Liver (tissue), 3 donors: ENCODE data around the gene CTNNA2.

Source experiments
- ATF3 ChIP-seq: IDR thresholded peaks from 2 replicates; pipeline ENCODE4 v1.6.1; 2016; ENCODE audit warnings: antibody characterized with exemption
- CTCF ChIP-seq: fragments of 150-350 bp; IDR thresholded peaks from 2 replicates; pipeline ENCODE4 v1.5.1; 2017; ENCODE audit warnings: improper control_type of control experiment, low read depth, low read length; ENCODE audit not compliant: missing input control
- EGR1 ChIP-seq, 2 donors: IDR thresholded peaks; 2 replicates each; pipeline ENCODE4 v1.6.1; 2016 to 2018; ENCODE audit warnings: antibody characterized with exemption in 2 of 2, low read depth in 2 of 2
- GABPA ChIP-seq, 2 donors: IDR thresholded peaks in 1 of 2; conservative IDR thresholded peaks in 1 of 2; 2 replicates each; pipeline ENCODE4 v1.6.1; 2016; ENCODE audit warnings: antibody characterized with exemption in 2 of 2, mild to moderate bottlenecking in 1 of 2, moderate library complexity in 1 of 2
- HNF4G ChIP-seq: IDR thresholded peaks from 2 replicates; pipeline ENCODE4 v1.6.1; 2016; ENCODE audit warnings: antibody characterized with exemption
- MAX ChIP-seq: IDR thresholded peaks from 2 replicates; pipeline ENCODE4 v1.6.1; 2016; ENCODE audit warnings: antibody characterized with exemption
- RAD21 ChIP-seq, 2 donors: IDR thresholded peaks; 2 replicates each; pipeline ENCODE4 v1.6.1; 2016; ENCODE audit warnings: antibody characterized with exemption in 2 of 2, mild to moderate bottlenecking in 2 of 2
- REST ChIP-seq: IDR thresholded peaks from 2 replicates; pipeline ENCODE4 v1.6.1; 2016; ENCODE audit warnings: antibody characterized with exemption, mild to moderate bottlenecking
- donor health status: healthy.
- donor health status: healthy.

GRCh38 chr2:80244905-80245584 lies 732.2 kb downstream of the CTNNA2 start:
- TF ChIP-seq EGR1 (IDR thresholded peaks at IDR 0.05; ENCODE audit: low read depth in 2 of 2) (no peak), CTCF (no peak), REST (no peak), RAD21 (IDR thresholded peaks at IDR 0.05) (no peak), ATF3 (no peak), HNF4G (no peak), GABPA (IDR thresholded peaks at IDR 0.05 in 1 of 2, conservative IDR thresholded peaks at IDR 0.05 in 1 of 2) (no peak), MAX (no peak)
